BLaER1 (cell line): ENCODE results near the gene APOL1.
"Not testable (repeated sequence)": the region's sequence is repeated elsewhere in the genome, so short reads cannot be mapped to it uniquely, and the experiment has no call there.

Experiments used
- H3K27ac ChIP-seq: shearing (Covaris generic); formaldehyde crosslinking; 2 replicates; pipeline ENCODE4 v1.8.1; 2022
- H3K27me3 ChIP-seq: shearing (Covaris generic); formaldehyde crosslinking; 2 replicates; pipeline ENCODE4 v1.8.1; 2022
- H3K36me3 ChIP-seq: shearing (Covaris generic); formaldehyde crosslinking; 2 replicates; pipeline ENCODE4 v1.8.1; 2022
- H3K4me1 ChIP-seq: shearing (Covaris generic); formaldehyde crosslinking; 2 replicates; pipeline ENCODE4 v1.8.1; 2022
- H3K4me2 ChIP-seq: shearing (Covaris generic); formaldehyde crosslinking; 2 replicates; pipeline ENCODE4 v1.8.1; 2022
- H3K4me3 ChIP-seq: shearing (Covaris generic); formaldehyde crosslinking; 2 replicates; pipeline ENCODE4 v1.8.1; 2022
- H3K9ac ChIP-seq: shearing (Covaris generic); formaldehyde crosslinking; 2 replicates; pipeline ENCODE4 v1.8.1; 2022
- H3K9me3 ChIP-seq: shearing (Covaris generic); formaldehyde crosslinking; 2 replicates; pipeline ENCODE4 v1.8.1; 2022
- H4K20me1 ChIP-seq: shearing (Covaris generic); formaldehyde crosslinking; 2 replicates; pipeline ENCODE4 v1.8.1; 2022
- Cebpa-rat ChIP-seq: shearing (Covaris generic); IDR thresholded peaks from 2 replicates; pipeline ENCODE4 v1.8.1; 2022

APOL1 gene

GRCh38 chr22:36267058-36267457, 14.1 kb downstream of the APOL1 start:
- H3K4me3 ChIP-seq: no peak overlapping the region
- no peak for TF ChIP-seq Cebpa-rat
- no peak overlapping the region for H3K9ac ChIP-seq
- H3K27ac ChIP-seq: no peak overlapping the region
- H4K20me1 ChIP-seq: no peaks in the 10 kb centered on the region
- no peaks in the 10 kb centered on the region for H3K9me3 ChIP-seq
- no peaks in the 10 kb centered on the region for H3K27me3 ChIP-seq
- H3K4me1 ChIP-seq: no peaks in the 10 kb centered on the region
- no peak overlapping the region for H3K4me2 ChIP-seq
- H3K36me3 ChIP-seq: peaks cover 10% of the 10 kb centered on the region; the same call in 1 of the 2 replicates

DNA sequence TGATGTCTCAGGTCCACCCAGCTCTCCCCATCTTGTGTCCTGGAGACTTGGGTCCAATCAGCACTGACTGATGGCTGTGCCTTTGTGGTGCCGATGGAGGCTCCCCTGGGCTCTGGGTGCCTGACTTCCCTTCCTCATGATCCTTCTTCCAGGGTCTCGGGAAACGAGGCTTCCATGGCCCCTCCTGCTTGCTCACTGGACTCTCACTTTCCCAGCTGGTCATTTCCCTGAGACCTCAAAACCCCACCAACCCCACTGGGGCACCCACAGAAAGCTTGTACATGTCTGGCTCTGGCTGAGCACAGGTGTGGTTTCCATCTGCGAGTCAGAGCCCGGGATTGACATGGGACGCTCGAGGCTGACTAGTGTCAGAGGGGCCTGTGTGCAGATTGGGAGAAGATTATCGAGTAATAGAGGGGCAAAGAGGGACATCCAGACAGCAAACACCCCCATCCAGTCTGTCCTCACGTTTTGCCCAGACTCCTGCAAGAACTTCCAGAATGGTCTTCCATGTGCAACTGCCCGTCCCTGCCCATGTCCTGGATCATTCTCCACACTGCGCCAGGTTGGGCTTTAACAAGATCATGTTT, 15.1 kb downstream of the APOL1 start:
- no peak overlapping the region for H3K4me3 ChIP-seq
- no peaks in the 10 kb centered on the region for H4K20me1 ChIP-seq
- TF ChIP-seq Cebpa-rat: no peak
- no peak overlapping the region for H3K27ac ChIP-seq
- no peak overlapping the region for H3K4me2 ChIP-seq
- H3K36me3 ChIP-seq: peaks cover 10% of the 10 kb centered on the region; the same call in 1 of the 2 replicates
- H3K9ac ChIP-seq: no peak overlapping the region
- no peaks in the 10 kb centered on the region for H3K4me1 ChIP-seq
- no peaks in the 10 kb centered on the region for H3K9me3 ChIP-seq
- H3K27me3 ChIP-seq: no peaks in the 10 kb centered on the region

DNA sequence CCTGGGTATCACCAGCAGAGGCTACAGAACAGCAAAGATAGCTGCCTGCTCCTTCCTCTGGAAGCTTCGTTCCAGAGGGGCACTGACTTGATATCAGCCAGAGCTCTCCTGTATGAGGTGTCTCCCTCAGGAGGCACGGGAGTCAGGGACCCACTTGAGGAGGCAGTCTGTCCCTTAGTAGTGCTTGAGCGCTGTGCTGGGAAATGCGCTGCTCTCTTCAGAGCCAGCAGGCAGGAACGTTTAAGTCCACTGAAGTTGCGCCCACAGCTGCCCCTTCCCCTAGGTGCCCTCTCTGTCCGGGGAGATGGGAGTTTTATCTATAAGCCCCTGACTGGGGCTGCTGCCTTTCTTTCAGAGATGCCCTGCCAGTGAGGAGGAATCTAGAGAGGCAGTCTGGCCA, 18.3 kb downstream of the APOL1 start:
- H3K9me3 ChIP-seq, H3K4me3 ChIP-seq, H4K20me1 ChIP-seq, H3K27me3 ChIP-seq, H3K4me2 ChIP-seq, H3K36me3 ChIP-seq, H3K27ac ChIP-seq, H3K4me1 ChIP-seq, H3K9ac ChIP-seq: not testable (repeated sequence)

- H4K20me1 ChIP-seq, H3K27ac ChIP-seq, H3K4me1 ChIP-seq, H3K9ac ChIP-seq, H3K4me2 ChIP-seq, H3K4me3 ChIP-seq, H3K36me3 ChIP-seq, H3K27me3 ChIP-seq, H3K9me3 ChIP-seq: not testable (repeated sequence)
These were observed 19.0 kb downstream of the APOL1 start for GRCh38 chr22:36271951-36272350.

- peaks cover 32% of the 10 kb centered on the region for H3K4me1 ChIP-seq
- no peak overlapping the region for H3K4me2 ChIP-seq
- H3K9ac ChIP-seq: no peak overlapping the region
- H4K20me1 ChIP-seq: peaks cover 18% of the 10 kb centered on the region; the same call in 1 of the 2 replicates
- no peak overlapping the region for H3K27ac ChIP-seq
- no peak for TF ChIP-seq Cebpa-rat
- H3K36me3 ChIP-seq: peaks cover 5% of the 10 kb centered on the region
- no peaks in the 10 kb centered on the region for H3K27me3 ChIP-seq
- H3K4me3 ChIP-seq: no peak overlapping the region
- H3K9me3 ChIP-seq: no peaks in the 10 kb centered on the region
These were observed 21.6 kb downstream of the APOL1 start for GRCh38 chr22:36274531-36274930.

- peaks cover 49% of the 10 kb centered on the region for H4K20me1 ChIP-seq
- H3K4me2 ChIP-seq: peak overlapping the region; percentile 54
- H3K4me3 ChIP-seq: no peak overlapping the region
- H3K27me3 ChIP-seq: no peaks in the 10 kb centered on the region
- H3K9me3 ChIP-seq: no peaks in the 10 kb centered on the region
- H3K27ac ChIP-seq: no peak overlapping the region; the same call in 1 of the 2 replicates
- TF ChIP-seq Cebpa-rat: no peak
- H3K36me3 ChIP-seq: peaks cover 37% of the 10 kb centered on the region
- peaks cover 41% of the 10 kb centered on the region for H3K4me1 ChIP-seq
- H3K9ac ChIP-seq: no peak overlapping the region
These were observed 24.8 kb downstream of the APOL1 start for GRCh38 chr22:36277482-36278291.

GRCh38 chr22:36279219-36279666, 26.3 kb downstream of the APOL1 start:
- H3K27ac ChIP-seq: no peak overlapping the region
- no peak overlapping the region for H3K4me3 ChIP-seq
- H3K4me1 ChIP-seq: peaks cover 41% of the 10 kb centered on the region
- H3K4me2 ChIP-seq: peak overlapping the region; percentile 22; the same call in 1 of the 2 replicates
- TF ChIP-seq Cebpa-rat: peak; percentile 38; the same call in 1 of the 2 replicates
- H3K27me3 ChIP-seq: no peaks in the 10 kb centered on the region
- H4K20me1 ChIP-seq: peaks cover 58% of the 10 kb centered on the region
- H3K36me3 ChIP-seq: peaks cover 52% of the 10 kb centered on the region
- H3K9ac ChIP-seq: no peak overlapping the region
- H3K9me3 ChIP-seq: no peaks in the 10 kb centered on the region

DNA sequence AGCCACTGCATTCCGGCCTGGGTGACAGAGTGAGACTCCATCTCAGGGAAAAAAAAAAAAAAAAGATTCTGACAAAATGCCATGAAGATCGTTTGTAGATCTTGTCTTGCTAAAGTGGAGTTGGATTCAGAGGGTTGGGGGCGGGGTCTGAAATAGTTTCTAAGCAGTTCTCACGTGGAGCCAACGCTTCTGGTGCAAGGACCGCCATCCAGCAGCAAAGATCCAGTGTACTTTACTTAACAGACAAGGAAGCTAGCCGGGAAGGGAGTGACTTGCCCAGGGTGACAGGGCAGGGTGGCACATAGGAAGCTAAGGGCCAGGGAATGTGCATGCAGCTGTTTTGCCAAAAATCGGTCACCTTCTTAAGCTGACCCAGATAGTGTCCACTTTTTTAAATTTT, 27.4 kb downstream of the APOL1 start:
- Histone ChIP-seq H3K27me3 (no peaks in the 10 kb centered on the region), H3K9me3 (no peaks in the 10 kb centered on the region), H3K27ac (no peak overlapping the region), H3K9ac (no peak overlapping the region), H3K4me3 (no peak overlapping the region), H3K4me1 (peaks cover 41% of the 10 kb centered on the region), H3K4me2 (no peak overlapping the region), H3K36me3 (peaks cover 64% of the 10 kb centered on the region), H4K20me1 (peaks cover 70% of the 10 kb centered on the region)
- no peak for TF ChIP-seq Cebpa-rat

GRCh38 chr22:36281781-36282327, 28.9 kb downstream of the APOL1 start:
- Histone ChIP-seq H3K9ac (no peak overlapping the region), H3K27me3 (no peaks in the 10 kb centered on the region), H3K27ac (0 out of 2 replicates have a peak overlapping the region, but pooled peaks have one; percentile 1), H3K9me3 (no peaks in the 10 kb centered on the region), H3K4me2 (no peak overlapping the region), H3K4me1 (peaks cover 45% of the 10 kb centered on the region), H3K36me3 (peaks cover 78% of the 10 kb centered on the region), H4K20me1 (peaks cover 84% of the 10 kb centered on the region), H3K4me3 (no peak overlapping the region)
- no peak for TF ChIP-seq Cebpa-rat

DNA sequence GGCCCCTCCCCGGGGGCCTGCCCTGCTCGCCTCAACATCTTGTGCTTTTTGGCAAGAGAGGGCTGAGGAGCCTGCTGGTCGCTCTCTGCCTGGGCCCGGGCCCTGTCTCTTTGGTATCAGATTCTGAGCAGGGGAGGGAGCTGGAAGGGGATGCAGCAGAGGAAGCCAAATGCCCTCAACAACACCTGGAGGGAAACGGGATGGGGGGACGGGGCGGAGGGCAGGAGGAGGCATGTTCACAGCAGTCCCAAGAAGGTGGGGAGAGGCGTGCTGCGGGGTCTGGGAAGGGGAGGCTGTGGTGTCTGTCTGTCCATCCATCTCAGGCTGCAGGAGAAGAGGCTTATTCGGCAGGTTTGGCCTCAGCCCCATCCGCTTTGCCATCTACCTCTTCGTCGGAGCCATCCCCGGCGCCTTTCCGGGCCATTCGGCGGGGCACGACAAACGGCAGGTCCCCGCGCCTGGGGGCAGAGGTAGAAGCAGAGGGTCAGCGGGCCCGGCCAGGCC, 29.4 kb downstream of the APOL1 start:
- Histone ChIP-seq H3K4me1 (peaks cover 45% of the 10 kb centered on the region), H3K27me3 (no peaks in the 10 kb centered on the region), H3K9ac (no peak overlapping the region), H3K36me3 (peaks cover 84% of the 10 kb centered on the region), H3K4me2 (no peak overlapping the region), H3K9me3 (no peaks in the 10 kb centered on the region), H4K20me1 (peaks cover 89% of the 10 kb centered on the region), H3K4me3 (no peak overlapping the region), H3K27ac (no peak overlapping the region)
- TF ChIP-seq Cebpa-rat: no peak
